ENCODE results near the gene USP34.
"Not testable (repeated sequence)": the region's sequence is repeated elsewhere in the genome, so short reads cannot be mapped to it uniquely, and the experiment has no call there.

USP34 gene

DNA sequence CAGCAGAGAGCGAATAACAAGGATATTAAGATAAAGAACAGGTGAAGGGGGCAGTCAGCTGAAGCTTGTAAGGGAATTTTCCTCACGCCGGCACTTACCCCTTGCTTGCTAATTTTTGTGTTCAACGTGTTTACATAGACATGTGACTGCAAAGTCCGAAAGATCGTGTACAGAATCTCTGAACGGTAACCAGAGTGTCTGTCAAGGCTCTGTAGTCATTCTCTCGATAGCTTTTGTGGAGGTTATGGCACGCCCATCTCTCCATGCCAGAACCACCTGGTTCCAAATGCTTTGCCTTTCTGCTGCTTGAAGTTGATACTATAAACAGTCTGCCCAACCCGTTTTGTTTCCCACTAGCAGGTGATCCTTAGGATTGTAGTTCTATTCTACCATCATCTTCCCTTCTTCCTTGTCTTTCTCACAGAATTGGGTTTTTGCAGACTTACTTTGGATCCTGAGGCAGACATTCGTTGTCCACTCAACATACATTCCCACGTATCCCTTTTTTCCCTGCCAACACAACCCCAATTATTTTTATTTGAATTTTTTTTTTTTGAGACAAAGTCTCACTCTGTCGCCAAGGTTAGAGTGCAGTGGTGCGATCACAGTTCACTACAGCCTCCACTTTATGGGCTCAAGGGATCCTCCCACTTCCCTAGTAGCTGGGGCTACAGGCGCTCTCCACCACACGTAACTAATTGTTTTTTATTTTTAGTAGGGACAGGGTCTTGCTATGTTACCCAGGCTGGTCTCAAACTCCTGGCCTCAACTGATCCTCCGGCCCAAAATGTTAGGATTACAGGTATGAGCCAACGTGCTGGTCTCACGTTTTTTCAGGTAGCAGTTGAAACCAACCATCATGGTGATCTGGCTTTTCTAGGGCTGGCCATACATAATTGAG, 1.3 kb upstream of the USP34 start:
- peak; percentile 50 for DNase-seq (ENCODE audit: low read depth)
- H3K4me3 ChIP-seq (ENCODE audit: low read depth, low read length), result peak overlapping the region; percentile 84
- TF ChIP-seq POLR2A (IDR thresholded peaks at IDR 0.05; ENCODE audit: extremely low read depth, insufficient read length) (no peak), MYC (IDR thresholded peaks at IDR 0.05; ENCODE audit: low read depth, low read length) (no peak), MAX (IDR thresholded peaks at IDR 0.05; ENCODE audit: low read depth, low read length) (no peak)
- TF ChIP-seq, protein P1, sequence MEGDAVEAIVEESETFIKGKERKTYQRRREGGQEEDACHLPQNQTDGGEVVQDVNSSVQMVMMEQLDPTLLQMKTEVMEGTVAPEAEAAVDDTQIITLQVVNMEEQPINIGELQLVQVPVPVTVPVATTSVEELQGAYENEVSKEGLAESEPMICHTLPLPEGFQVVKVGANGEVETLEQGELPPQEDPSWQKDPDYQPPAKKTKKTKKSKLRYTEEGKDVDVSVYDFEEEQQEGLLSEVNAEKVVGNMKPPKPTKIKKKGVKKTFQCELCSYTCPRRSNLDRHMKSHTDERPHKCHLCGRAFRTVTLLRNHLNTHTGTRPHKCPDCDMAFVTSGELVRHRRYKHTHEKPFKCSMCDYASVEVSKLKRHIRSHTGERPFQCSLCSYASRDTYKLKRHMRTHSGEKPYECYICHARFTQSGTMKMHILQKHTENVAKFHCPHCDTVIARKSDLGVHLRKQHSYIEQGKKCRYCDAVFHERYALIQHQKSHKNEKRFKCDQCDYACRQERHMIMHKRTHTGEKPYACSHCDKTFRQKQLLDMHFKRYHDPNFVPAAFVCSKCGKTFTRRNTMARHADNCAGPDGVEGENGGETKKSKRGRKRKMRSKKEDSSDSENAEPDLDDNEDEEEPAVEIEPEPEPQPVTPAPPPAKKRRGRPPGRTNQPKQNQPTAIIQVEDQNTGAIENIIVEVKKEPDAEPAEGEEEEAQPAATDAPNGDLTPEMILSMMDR (IDR thresholded peaks at IDR 0.05; ENCODE audit: low read depth, low read length), result no peak

- H3K4me3 ChIP-seq (ENCODE audit: low read depth, low read length), result peak overlapping the region; percentile 71
- no peak for TF ChIP-seq MYC (IDR thresholded peaks at IDR 0.05; ENCODE audit: low read depth, low read length)
- no peak for TF ChIP-seq POLR2A (IDR thresholded peaks at IDR 0.05; ENCODE audit: extremely low read depth, insufficient read length)
- TF ChIP-seq, protein P1 (IDR thresholded peaks at IDR 0.05; ENCODE audit: low read depth, low read length), result no peak
- no peak for TF ChIP-seq MAX (IDR thresholded peaks at IDR 0.05; ENCODE audit: low read depth, low read length)
- DNase-seq (ENCODE audit: low read depth), result peak; percentile 89
Measured at GRCh38 chr2:61470122-61470951, 550 bp downstream of the USP34 start.

- TF ChIP-seq POLR2A (IDR thresholded peaks at IDR 0.05; ENCODE audit: extremely low read depth, insufficient read length) (no peak), MAX (IDR thresholded peaks at IDR 0.05; ENCODE audit: low read depth, low read length) (no peak), MYC (IDR thresholded peaks at IDR 0.05; ENCODE audit: low read depth, low read length) (no peak)
- TF ChIP-seq, protein P1 (IDR thresholded peaks at IDR 0.05; ENCODE audit: low read depth, low read length), result no peak
- no peak for DNase-seq (ENCODE audit: low read depth)
- peak overlapping the region; percentile 71 for H3K4me3 ChIP-seq (ENCODE audit: low read depth, low read length)
Measured at GRCh38 chr2:61469424-61470121, 1.3 kb downstream of the USP34 start.

GRCh38 chr2:61468231-61468630, 2.7 kb downstream of the USP34 start:
- not testable (repeated sequence) for DNase-seq (ENCODE audit: low read depth)
- H3K4me3 ChIP-seq (ENCODE audit: low read depth, low read length), result peak overlapping the region; percentile 71

DNA sequence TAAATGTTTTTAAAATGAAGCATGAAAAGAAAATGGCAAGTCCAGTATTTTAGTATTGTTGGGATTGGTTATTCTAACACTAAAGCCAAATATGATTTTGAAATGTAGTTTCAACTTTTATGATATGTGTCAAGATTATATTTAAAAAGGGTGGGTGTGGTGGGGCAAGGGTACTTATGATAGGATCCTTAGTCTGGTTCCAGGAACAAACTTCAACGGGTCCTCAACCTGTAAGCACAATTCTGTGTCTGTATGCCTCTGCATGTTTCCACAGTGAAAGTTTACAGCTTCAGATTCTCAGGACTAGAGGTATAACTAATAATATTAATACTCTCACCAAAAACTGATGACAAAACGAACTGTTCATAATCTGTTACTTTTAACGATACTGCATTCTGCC, 5.8 kb downstream of the USP34 start:
- TF ChIP-seq, protein P1 (IDR thresholded peaks at IDR 0.05; ENCODE audit: low read depth, low read length), result no peak
- TF ChIP-seq MAX (IDR thresholded peaks at IDR 0.05; ENCODE audit: low read depth, low read length), result no peak
- no peak for TF ChIP-seq POLR2A (IDR thresholded peaks at IDR 0.05; ENCODE audit: extremely low read depth, insufficient read length)
- TF ChIP-seq MYC (IDR thresholded peaks at IDR 0.05; ENCODE audit: low read depth, low read length), result no peak
- DNase-seq (ENCODE audit: low read depth), result no peak
- no peak overlapping the region for H3K4me3 ChIP-seq (ENCODE audit: low read depth, low read length)

Measured in NB4 (cell line).